ENCODE data around the gene GATC. TPM values are rescaled to one million over a fixed set of nuclear protein-coding genes. Genes with fewer than 3 reads are reported as not detected.

Gene GATC
- total and polyA plus RNA-seq, 2 donors (not counting 3 experiments of a cell fraction or from before 2014, with no cell fraction given), result 13.0 to 28.8 TPM

DNA sequence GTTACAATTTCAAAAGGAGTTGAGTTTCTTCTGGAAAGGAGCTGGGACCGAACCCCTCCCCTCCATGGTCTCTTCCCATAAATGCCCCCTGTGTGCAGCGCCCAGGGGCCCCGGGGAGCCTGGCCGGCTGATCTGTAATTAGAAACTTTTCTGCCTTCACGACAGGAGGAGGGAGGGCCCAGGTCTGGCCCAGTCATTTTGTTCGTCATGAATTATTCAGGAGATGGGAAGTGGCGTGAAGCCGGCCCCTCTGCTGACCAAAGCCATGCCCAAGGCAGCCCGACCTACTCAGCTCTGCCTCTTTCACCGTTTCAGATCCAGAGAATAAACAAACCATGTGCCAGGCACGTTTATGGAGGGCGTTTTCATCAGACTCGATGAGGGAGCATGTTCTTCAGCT, 44.0 kb upstream of the GATC start:
- Histone ChIP-seq H3K27ac (ENCODE audit: insufficient read depth, low read depth, low read length) (no peak overlapping the region), H3K4me2 (ENCODE audit: insufficient read depth, low read length) (no peak overlapping the region), H3K27me3 (ENCODE audit: control insufficient read depth in 2 of 2, insufficient read depth in 2 of 2, low read length in 2 of 2) (peaks cover 3 to 5% of the 10 kb centered on the region in 2 experiments), H3K4me1 (ENCODE audit: control insufficient read depth, extremely low read depth, insufficient read depth, low read length) (no peaks in the 10 kb centered on the region), H3K36me3 (ENCODE audit: control insufficient read depth in 2 of 2, extremely low read depth in 1 of 2, insufficient read depth in 2 of 2, low read length in 2 of 2) (no peaks in the 10 kb centered on the region), H3K9me1 (replicated peaks; ENCODE audit: control insufficient read depth, extremely low read depth, insufficient read depth, low read length) (no peaks in the 10 kb centered on the region), H3K79me2 (ENCODE audit: control insufficient read depth, insufficient read depth, low read length) (no peaks in the 10 kb centered on the region), H3K9me3 (replicated peaks; ENCODE audit: control insufficient read depth, insufficient read depth, low read length) (no peaks in the 10 kb centered on the region), H2AFZ (ENCODE audit: low read depth, low read length) (no peak overlapping the region), H4K20me1 (replicated peaks; ENCODE audit: control insufficient read depth, extremely low read depth, insufficient read depth, low read length) (no peaks in the 10 kb centered on the region), H3K4me3 (replicated peaks in 1 of 3; ENCODE audit: insufficient read depth in 1 of 3, low read depth in 1 of 3, low read length in 3 of 3) (no peak overlapping the region), H3K9ac (replicated peaks; ENCODE audit: extremely low read depth, insufficient read depth, low read length) (no peak overlapping the region)
- BruUV-seq (replicated peaks), result no TSS peak
- no peak for FAIRE-seq
- dilution Hi-C loops (cut with MboI; ENCODE audit: extremely low pct_ligation_motif_present, low sequenced_read_pairs) (no loop called here), intact Hi-C loops (cut with micrococcal nuclease) (no loop called here)
- no peak for TF ChIP-seq POLR2AphosphoS5 (IDR thresholded peaks at IDR 0.05; ENCODE audit: insufficient read depth, low read depth, low read length)
- TF ChIP-seq EZH2 (IDR thresholded peaks at IDR 0.05; ENCODE audit: borderline replicate concordance, low read depth, low read length, severe bottlenecking), result no peak
- no peak for TF ChIP-seq JUN (IDR thresholded peaks at IDR 0.05; ENCODE audit: borderline replicate concordance, insufficient read depth, insufficient read length, low read depth)
- TF ChIP-seq MYC (IDR thresholded peaks at IDR 0.05; ENCODE audit: low read depth, low read length), result no peak
- TF ChIP-seq, protein P1, sequence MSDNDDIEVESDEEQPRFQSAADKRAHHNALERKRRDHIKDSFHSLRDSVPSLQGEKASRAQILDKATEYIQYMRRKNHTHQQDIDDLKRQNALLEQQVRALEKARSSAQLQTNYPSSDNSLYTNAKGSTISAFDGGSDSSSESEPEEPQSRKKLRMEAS (IDR thresholded peaks at IDR 0.05; ENCODE audit: insufficient read depth, insufficient read length), result no peak
- no peak for TF ChIP-seq POLR2A (IDR thresholded peaks at IDR 0.05; ENCODE audit: low read depth, low read length)
- TF ChIP-seq, protein P2, sequence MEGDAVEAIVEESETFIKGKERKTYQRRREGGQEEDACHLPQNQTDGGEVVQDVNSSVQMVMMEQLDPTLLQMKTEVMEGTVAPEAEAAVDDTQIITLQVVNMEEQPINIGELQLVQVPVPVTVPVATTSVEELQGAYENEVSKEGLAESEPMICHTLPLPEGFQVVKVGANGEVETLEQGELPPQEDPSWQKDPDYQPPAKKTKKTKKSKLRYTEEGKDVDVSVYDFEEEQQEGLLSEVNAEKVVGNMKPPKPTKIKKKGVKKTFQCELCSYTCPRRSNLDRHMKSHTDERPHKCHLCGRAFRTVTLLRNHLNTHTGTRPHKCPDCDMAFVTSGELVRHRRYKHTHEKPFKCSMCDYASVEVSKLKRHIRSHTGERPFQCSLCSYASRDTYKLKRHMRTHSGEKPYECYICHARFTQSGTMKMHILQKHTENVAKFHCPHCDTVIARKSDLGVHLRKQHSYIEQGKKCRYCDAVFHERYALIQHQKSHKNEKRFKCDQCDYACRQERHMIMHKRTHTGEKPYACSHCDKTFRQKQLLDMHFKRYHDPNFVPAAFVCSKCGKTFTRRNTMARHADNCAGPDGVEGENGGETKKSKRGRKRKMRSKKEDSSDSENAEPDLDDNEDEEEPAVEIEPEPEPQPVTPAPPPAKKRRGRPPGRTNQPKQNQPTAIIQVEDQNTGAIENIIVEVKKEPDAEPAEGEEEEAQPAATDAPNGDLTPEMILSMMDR (IDR thresholded peaks at IDR 0.05; ENCODE audit: extremely low read depth in 1 of 2, insufficient read depth in 1 of 2, low read depth in 1 of 2, low read length in 2 of 2), result no peak
- TF ChIP-seq FOS (IDR thresholded peaks at IDR 0.05; ENCODE audit: borderline replicate concordance, insufficient read depth, low read length), result no peak
- TF ChIP-seq GATA2 (IDR thresholded peaks at IDR 0.05; ENCODE audit: insufficient read depth, insufficient read length, low read depth, low read length), result no peak
- POLR2A ChIA-PET, result no interaction called here
- no peak for DNase-seq (ENCODE audit: low read depth, low spot score)
- CTCF ChIA-PET, result interaction anchor here (0.7 to 1.1 kb wide), 3 partner anchors 9 to 35 kb away, joined by 3 read pairs; no protein-coding TSS in a partner anchor

All from endothelial cell of umbilical vein (primary cell).